ENCODE results near the gene MAP3K14.

MAP3K14 gene

GRCh38 chr17:45284176-45285140 is 32.4 kb downstream of the MAP3K14 start:
- in situ Hi-C loops (cut with MboI; ENCODE audit: low sequenced_read_pairs) = no loop called here

GRCh38 chr17:45283711-45284110 is 33.1 kb downstream of the MAP3K14 start:
- in situ Hi-C loops (cut with MboI; ENCODE audit: low sequenced_read_pairs) = no loop called here

DNA sequence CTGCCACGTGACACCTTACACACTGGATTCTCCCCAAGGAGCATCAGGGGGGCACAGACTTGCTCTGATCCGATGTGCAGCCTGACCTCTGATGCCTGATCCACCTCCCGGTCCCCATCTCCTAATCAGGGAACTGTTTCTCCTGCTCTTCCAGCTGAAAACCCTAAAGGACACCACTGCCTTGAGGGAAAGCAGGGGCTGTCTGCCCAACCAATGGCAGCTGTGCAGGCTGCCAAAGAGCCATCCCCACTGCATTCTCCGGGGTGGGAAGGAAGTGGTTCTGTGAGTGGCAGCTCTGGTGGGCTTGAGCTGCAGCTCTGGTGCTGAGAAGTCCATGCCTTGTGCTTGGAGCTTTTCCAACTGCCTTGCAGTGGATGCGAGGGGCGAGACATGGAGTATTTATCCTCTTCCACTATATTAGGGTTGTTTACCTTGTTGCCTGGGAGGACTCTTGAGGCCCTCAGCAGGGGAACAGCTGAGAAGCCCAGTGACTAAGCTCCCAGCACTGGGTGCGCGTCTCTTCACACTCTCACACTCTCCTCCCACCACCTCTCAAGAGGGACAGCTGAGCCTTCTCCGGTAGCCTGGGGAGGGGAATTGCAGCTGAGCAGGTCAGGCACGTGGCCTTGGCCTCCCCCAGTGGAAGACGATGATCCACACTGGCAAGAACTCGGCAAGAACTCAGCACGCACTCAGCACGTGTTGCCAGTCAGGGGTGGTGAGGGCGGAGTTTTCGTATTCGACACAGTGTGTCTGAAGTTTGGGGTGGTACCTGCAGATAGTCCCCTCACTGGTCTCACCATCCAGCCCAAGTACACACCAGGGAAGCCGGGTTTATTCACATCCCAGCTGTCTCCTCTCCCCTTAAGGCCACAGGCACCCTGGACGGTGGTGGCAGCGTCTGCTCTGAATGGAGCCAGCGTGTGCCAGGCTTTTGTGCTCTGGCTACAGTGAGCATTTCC is 33.9 kb downstream of the MAP3K14 start:
- in situ Hi-C loops (cut with MboI; ENCODE audit: low sequenced_read_pairs) = no loop called here

DNA sequence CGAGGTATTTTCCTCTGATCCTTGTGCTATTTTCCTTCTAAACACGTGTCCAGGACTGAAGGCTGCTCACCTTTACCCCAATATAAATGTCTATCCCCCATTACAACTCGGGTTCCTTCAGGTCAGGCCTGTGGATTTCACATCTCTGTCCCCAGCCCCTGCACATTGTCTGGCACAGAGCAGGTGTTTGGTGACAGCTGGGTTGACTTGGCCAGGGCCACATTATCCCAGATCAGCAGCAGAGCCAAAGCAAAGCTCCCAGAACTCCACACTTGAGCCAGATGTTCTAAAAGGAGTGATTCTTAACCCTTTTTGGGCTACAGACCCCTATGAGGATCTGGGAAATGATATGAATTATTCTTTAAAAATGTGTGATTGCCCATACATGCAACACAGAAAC is 36.9 kb downstream of the MAP3K14 start:
- in situ Hi-C loops (cut with MboI; ENCODE audit: low sequenced_read_pairs) = loop anchor here (5.0 kb wide), 1 partner anchor 107 kb away; no protein-coding TSS in a partner anchor

- in situ Hi-C loops (cut with MboI; ENCODE audit: low sequenced_read_pairs) = loop anchor here (5.0 kb wide), 1 partner anchor 109 kb away; no protein-coding TSS in a partner anchor
These were observed 38.8 kb downstream of the MAP3K14 start for GRCh38 chr17:45277992-45278391.

- in situ Hi-C loops (cut with MboI; ENCODE audit: low sequenced_read_pairs) = loop anchor here (5.0 kb wide), 1 partner anchor 110 kb away; no protein-coding TSS in a partner anchor
These were observed 39.5 kb downstream of the MAP3K14 start for GRCh38 chr17:45277216-45277849.

DNA sequence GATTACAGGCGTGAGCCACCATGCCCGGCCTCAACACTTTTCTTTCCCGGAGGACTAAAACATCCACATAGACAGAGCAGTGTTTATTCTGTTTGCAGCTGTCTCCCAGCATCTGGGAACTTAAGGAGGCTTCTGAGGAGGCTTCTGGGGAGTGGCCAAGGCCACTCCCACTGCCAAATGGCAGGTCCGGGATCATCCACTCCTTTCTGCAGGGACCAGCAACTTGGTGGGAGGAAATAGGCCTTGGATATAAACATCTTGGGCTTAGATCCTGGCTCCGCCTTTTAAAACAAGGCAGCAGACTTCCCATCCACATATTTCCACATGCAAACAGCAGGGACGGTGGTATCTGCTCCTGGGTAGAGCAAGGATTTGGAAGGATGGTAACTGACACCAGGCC is 40.8 kb downstream of the MAP3K14 start:
- in situ Hi-C loops (cut with MboI; ENCODE audit: low sequenced_read_pairs) = loop anchor here (5.0 kb wide), 1 partner anchor 111 kb away; no protein-coding TSS in a partner anchor

DNA sequence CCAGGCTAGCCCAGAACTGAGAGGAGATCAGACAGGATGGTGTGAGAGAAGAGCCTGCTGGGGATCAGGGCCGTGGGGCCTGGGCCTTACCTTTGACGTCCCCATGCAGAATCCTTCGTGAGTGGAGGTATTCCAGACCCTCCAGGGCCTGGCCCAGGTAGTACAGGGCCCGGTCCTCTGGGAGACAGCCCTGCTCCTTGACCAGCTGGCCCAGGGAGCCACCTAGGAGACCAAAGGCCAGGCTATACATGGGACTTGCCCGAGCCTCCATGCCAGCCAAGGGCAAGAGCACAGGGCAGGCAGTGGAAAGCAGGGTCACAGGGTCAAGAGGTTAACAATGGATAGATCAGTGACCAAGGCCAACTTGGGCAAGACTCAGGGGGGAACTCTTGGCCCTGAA is 42.8 kb downstream of the MAP3K14 start:
- in situ Hi-C loops (cut with MboI; ENCODE audit: low sequenced_read_pairs) = no loop called here

- in situ Hi-C loops (cut with MboI; ENCODE audit: low sequenced_read_pairs) = no loop called here
These were observed 43.3 kb downstream of the MAP3K14 start for GRCh38 chr17:45273551-45273957.

GRCh38 chr17:45271603-45272002 is 45.2 kb downstream of the MAP3K14 start:
- in situ Hi-C loops (cut with MboI; ENCODE audit: low sequenced_read_pairs) = no loop called here

GRCh38 chr17:45270828-45271418 is 45.9 kb downstream of the MAP3K14 start:
- in situ Hi-C loops (cut with MboI; ENCODE audit: low sequenced_read_pairs) = no loop called here

GRCh38 chr17:45269912-45270311 is 46.9 kb downstream of the MAP3K14 start:
- in situ Hi-C loops (cut with MboI; ENCODE audit: low sequenced_read_pairs) = no loop called here

- in situ Hi-C loops (cut with MboI; ENCODE audit: low sequenced_read_pairs) = no loop called here
These were observed 49.3 kb downstream of the MAP3K14 start for GRCh38 chr17:45267436-45268055.

- in situ Hi-C loops (cut with MboI; ENCODE audit: low sequenced_read_pairs) = no loop called here
These were observed 50.4 kb downstream of the MAP3K14 start for GRCh38 chr17:45266372-45266926.

DNA sequence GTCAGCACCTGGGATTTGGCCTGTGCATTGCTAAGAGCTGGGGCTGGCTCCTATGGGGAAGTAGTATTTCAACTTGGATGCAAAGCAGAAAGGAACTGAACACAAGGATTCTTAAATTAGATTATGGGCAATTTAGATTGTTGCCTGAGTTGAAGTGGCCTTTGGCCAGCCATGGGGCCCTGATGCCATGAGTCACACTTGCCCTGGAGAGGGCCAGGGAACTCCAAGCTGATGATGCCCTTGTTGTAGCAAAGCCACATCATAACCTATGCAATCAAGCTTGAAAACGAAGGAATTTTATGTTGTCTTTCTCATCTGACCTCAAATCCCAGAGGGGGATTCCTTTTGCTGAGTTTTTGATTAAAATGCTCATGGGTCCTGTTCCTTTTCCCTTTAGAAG is 51.0 kb downstream of the MAP3K14 start:
- in situ Hi-C loops (cut with MboI; ENCODE audit: low sequenced_read_pairs) = no loop called here

GRCh38 chr17:45264988-45265387 is 51.8 kb downstream of the MAP3K14 start:
- in situ Hi-C loops (cut with MboI; ENCODE audit: low sequenced_read_pairs) = no loop called here

GRCh38 chr17:45264430-45264829 is 52.4 kb downstream of the MAP3K14 start:
- in situ Hi-C loops (cut with MboI; ENCODE audit: low sequenced_read_pairs) = no loop called here

GRCh38 chr17:45263477-45263860 is 53.4 kb downstream of the MAP3K14 start:
- in situ Hi-C loops (cut with MboI; ENCODE audit: low sequenced_read_pairs) = no loop called here

Data from HL-60/S4 (cell line).